ENCODE data around the gene NCAPD2.

The NCAPD2 gene

GRCh38 chr12:6530576-6531260, 36.8 kb downstream of the NCAPD2 start:
- peaks cover 61% of the 10 kb centered on the region for H3K36me3 ChIP-seq (ENCODE audit: control insufficient read depth, insufficient read depth, low read length, severe bottlenecking)

GRCh38 chr12:6532051-6532926, 38.4 kb downstream of the NCAPD2 start:
- Histone ChIP-seq H3K9me3 (ENCODE audit: control insufficient read depth, low read length) (no peaks in the 10 kb centered on the region), H3K27me3 (replicated peaks; ENCODE audit: control insufficient read depth, insufficient read depth, low read length) (no peaks in the 10 kb centered on the region), H3K36me3 (ENCODE audit: control insufficient read depth, insufficient read depth, low read length, severe bottlenecking) (peaks cover 60% of the 10 kb centered on the region), H3K4me3 (ENCODE audit: low read length) (peak overlapping the region; percentile 93), H3K9ac (ENCODE audit: low read length) (peak overlapping the region; percentile 97), H3K4me1 (ENCODE audit: control insufficient read depth, insufficient read depth, low read length) (peaks cover 36% of the 10 kb centered on the region)
- peak; percentile 97 for DNase-seq (ENCODE audit: low read depth)

More at GRCh38 chr12:6530576-6531260, 36.8 kb downstream of the NCAPD2 start:
- Histone ChIP-seq H3K9ac (ENCODE audit: low read length) (peak overlapping the region; percentile 9), H3K4me3 (ENCODE audit: low read length) (no peak overlapping the region), H3K4me1 (ENCODE audit: control insufficient read depth, insufficient read depth, low read length) (peaks cover 21% of the 10 kb centered on the region), H3K9me3 (ENCODE audit: control insufficient read depth, low read length) (no peaks in the 10 kb centered on the region), H3K27me3 (replicated peaks; ENCODE audit: control insufficient read depth, insufficient read depth, low read length) (no peaks in the 10 kb centered on the region)
- no peak for DNase-seq (ENCODE audit: low read depth)

GRCh38 chr12:6532927-6533652, 39.2 kb downstream of the NCAPD2 start:
- Histone ChIP-seq H3K9me3 (ENCODE audit: control insufficient read depth, low read length) (no peaks in the 10 kb centered on the region), H3K4me1 (ENCODE audit: control insufficient read depth, insufficient read depth, low read length) (peaks cover 36% of the 10 kb centered on the region), H3K9ac (ENCODE audit: low read length) (peak overlapping the region; percentile 97), H3K27me3 (replicated peaks; ENCODE audit: control insufficient read depth, insufficient read depth, low read length) (no peaks in the 10 kb centered on the region), H3K36me3 (ENCODE audit: control insufficient read depth, insufficient read depth, low read length, severe bottlenecking) (peaks cover 60% of the 10 kb centered on the region), H3K4me3 (ENCODE audit: low read length) (peak overlapping the region; percentile 93)
- peak; percentile 90 for DNase-seq (ENCODE audit: low read depth)

DNA sequence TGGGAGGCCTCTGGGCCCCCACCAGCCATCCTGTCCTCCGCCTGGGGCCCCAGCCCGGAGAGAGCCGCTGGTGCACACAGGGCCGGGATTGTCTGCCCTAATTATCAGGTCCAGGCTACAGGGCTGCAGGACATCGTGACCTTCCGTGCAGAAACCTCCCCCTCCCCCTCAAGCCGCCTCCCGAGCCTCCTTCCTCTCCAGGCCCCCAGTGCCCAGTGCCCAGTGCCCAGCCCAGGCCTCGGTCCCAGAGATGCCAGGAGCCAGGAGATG, 39.7 kb downstream of the NCAPD2 start:
- Histone ChIP-seq H3K9ac (ENCODE audit: low read length) (peak overlapping the region; percentile 97), H3K9me3 (ENCODE audit: control insufficient read depth, low read length) (no peaks in the 10 kb centered on the region), H3K36me3 (ENCODE audit: control insufficient read depth, insufficient read depth, low read length, severe bottlenecking) (peaks cover 60% of the 10 kb centered on the region), H3K4me1 (ENCODE audit: control insufficient read depth, insufficient read depth, low read length) (peaks cover 36% of the 10 kb centered on the region), H3K4me3 (ENCODE audit: low read length) (peak overlapping the region; percentile 93), H3K27me3 (replicated peaks; ENCODE audit: control insufficient read depth, insufficient read depth, low read length) (no peaks in the 10 kb centered on the region)
- no peak for DNase-seq (ENCODE audit: low read depth)

DNA sequence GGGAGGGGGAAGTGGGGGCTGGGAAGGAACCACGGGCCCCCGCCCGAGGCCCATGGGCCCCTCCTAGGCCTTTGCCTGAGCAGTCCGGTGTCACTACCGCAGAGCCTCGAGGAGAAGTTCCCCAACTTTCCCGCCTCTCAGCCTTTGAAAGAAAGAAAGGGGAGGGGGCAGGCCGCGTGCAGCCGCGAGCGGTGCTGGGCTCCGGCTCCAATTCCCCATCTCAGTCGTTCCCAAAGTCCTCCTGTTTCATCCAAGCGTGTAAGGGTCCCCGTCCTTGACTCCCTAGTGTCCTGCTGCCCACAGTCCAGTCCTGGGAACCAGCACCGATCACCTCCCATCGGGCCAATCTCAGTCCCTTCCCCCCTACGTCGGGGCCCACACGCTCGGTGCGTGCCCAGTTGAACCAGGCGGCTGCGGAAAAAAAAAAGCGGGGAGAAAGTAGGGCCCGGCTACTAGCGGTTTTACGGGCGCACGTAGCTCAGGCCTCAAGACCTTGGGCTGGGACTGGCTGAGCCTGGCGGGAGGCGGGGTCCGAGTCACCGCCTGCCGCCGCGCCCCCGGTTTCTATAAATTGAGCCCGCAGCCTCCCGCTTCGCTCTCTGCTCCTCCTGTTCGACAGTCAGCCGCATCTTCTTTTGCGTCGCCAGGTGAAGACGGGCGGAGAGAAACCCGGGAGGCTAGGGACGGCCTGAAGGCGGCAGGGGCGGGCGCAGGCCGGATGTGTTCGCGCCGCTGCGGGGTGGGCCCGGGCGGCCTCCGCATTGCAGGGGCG, 40.2 kb downstream of the NCAPD2 start, which contains the start of gene GAPDH:
GAPDH (plus strand) TSS at position 595 of the 772 bp plus-strand sequence. CDS start 316 bp downstream, outside the sequence.
- H3K27me3 ChIP-seq (replicated peaks; ENCODE audit: control insufficient read depth, insufficient read depth, low read length) = no peaks in the 10 kb centered on the region
- H3K4me3 ChIP-seq (ENCODE audit: low read length) = peak within 1 kb of the TSS; percentile 93
- peaks cover 36% of the 10 kb centered on the region for H3K4me1 ChIP-seq (ENCODE audit: control insufficient read depth, insufficient read depth, low read length)
- H3K9ac ChIP-seq (ENCODE audit: low read length) = peak within 1 kb of the TSS; percentile 97
- no peaks in the 10 kb centered on the region for H3K9me3 ChIP-seq (ENCODE audit: control insufficient read depth, low read length)
- peaks cover 58% of the 10 kb centered on the region for H3K36me3 ChIP-seq (ENCODE audit: control insufficient read depth, insufficient read depth, low read length, severe bottlenecking)
- peak; percentile 99 for DNase-seq (ENCODE audit: low read depth)

- peaks cover 54% of the 10 kb centered on the region for H3K36me3 ChIP-seq (ENCODE audit: control insufficient read depth, insufficient read depth, low read length, severe bottlenecking)
Observed at GRCh38 chr12:6534695-6534944, 40.7 kb downstream of the NCAPD2 start.

DNA sequence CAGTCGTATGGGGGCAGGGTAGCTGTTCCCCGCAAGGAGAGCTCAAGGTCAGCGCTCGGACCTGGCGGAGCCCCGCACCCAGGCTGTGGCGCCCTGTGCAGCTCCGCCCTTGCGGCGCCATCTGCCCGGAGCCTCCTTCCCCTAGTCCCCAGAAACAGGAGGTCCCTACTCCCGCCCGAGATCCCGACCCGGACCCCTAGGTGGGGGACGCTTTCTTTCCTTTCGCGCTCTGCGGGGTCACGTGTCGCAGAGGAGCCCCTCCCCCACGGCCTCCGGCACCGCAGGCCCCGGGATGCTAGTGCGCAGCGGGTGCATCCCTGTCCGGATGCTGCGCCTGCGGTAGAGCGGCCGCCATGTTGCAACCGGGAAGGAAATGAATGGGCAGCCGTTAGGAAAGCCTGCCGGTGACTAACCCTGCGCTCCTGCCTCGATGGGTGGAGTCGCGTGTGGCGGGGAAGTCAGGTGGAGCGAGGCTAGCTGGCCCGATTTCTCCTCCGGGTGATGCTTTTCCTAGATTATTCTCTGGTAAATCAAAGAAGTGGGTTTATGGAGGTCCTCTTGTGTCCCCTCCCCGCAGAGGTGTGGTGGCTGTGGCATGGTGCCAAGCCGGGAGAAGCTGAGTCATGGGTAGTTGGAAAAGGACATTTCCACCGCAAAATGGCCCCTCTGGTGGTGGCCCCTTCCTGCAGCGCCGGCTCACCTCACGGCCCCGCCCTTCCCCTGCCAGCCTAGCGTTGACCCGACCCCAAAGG, 41.2 kb downstream of the NCAPD2 start:
- peaks cover 41% of the 10 kb centered on the region for H3K4me1 ChIP-seq (ENCODE audit: control insufficient read depth, insufficient read depth, low read length)
- H3K4me3 ChIP-seq (ENCODE audit: low read length) = peak overlapping the region; percentile 93
- no peaks in the 10 kb centered on the region for H3K9me3 ChIP-seq (ENCODE audit: control insufficient read depth, low read length)
- peak overlapping the region; percentile 97 for H3K9ac ChIP-seq (ENCODE audit: low read length)
- peaks cover 53% of the 10 kb centered on the region for H3K36me3 ChIP-seq (ENCODE audit: control insufficient read depth, insufficient read depth, low read length, severe bottlenecking)
- peak; percentile 77 for DNase-seq (ENCODE audit: low read depth)
- no peaks in the 10 kb centered on the region for H3K27me3 ChIP-seq (replicated peaks; ENCODE audit: control insufficient read depth, insufficient read depth, low read length)

More at GRCh38 chr12:6534695-6534944, 40.7 kb downstream of the NCAPD2 start:
- peak overlapping the region; percentile 93 for H3K4me3 ChIP-seq (ENCODE audit: low read length)
- H3K9me3 ChIP-seq (ENCODE audit: control insufficient read depth, low read length) = no peaks in the 10 kb centered on the region
- peak overlapping the region; percentile 97 for H3K9ac ChIP-seq (ENCODE audit: low read length)
- H3K4me1 ChIP-seq (ENCODE audit: control insufficient read depth, insufficient read depth, low read length) = peaks cover 36% of the 10 kb centered on the region
- no peak for DNase-seq (ENCODE audit: low read depth)
- no peaks in the 10 kb centered on the region for H3K27me3 ChIP-seq (replicated peaks; ENCODE audit: control insufficient read depth, insufficient read depth, low read length)

GRCh38 chr12:6535697-6535946, 41.7 kb downstream of the NCAPD2 start:
- H3K36me3 ChIP-seq (ENCODE audit: control insufficient read depth, insufficient read depth, low read length, severe bottlenecking) = peaks cover 48% of the 10 kb centered on the region
- peaks cover 46% of the 10 kb centered on the region for H3K4me1 ChIP-seq (ENCODE audit: control insufficient read depth, insufficient read depth, low read length)
- no peak for DNase-seq (ENCODE audit: low read depth)

DNA sequence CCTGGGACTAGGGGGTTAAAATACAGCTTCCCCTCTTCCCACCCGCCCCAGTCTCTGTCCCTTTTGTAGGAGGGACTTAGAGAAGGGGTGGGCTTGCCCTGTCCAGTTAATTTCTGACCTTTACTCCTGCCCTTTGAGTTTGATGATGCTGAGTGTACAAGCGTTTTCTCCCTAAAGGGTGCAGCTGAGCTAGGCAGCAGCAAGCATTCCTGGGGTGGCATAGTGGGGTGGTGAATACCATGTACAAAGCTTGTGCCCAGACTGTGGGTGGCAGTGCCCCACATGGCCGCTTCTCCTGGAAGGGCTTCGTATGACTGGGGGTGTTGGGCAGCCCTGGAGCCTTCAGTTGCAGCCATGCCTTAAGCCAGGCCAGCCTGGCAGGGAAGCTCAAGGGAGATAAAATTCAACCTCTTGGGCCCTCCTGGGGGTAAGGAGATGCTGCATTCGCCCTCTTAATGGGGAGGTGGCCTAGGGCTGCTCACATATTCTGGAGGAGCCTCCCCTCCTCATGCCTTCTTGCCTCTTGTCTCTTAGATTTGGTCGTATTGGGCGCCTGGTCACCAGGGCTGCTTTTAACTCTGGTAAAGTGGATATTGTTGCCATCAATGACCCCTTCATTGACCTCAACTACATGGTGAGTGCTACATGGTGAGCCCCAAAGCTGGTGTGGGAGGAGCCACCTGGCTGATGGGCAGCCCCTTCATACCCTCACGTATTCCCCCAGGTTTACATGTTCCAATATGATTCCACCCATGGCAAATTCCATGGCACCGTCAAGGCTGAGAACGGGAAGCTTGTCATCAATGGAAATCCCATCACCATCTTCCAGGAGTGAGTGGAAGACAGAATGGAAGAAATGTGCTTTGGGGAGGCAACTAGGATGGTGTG, 42.3 kb downstream of the NCAPD2 start:
- H3K27me3 ChIP-seq (replicated peaks; ENCODE audit: control insufficient read depth, insufficient read depth, low read length) = no peaks in the 10 kb centered on the region
- H3K36me3 ChIP-seq (ENCODE audit: control insufficient read depth, insufficient read depth, low read length, severe bottlenecking) = peaks cover 46% of the 10 kb centered on the region
- H3K9me3 ChIP-seq (ENCODE audit: control insufficient read depth, low read length) = no peaks in the 10 kb centered on the region
- peak overlapping the region; percentile 97 for H3K9ac ChIP-seq (ENCODE audit: low read length)
- H3K4me3 ChIP-seq (ENCODE audit: low read length) = peak overlapping the region; percentile 93
- DNase-seq (ENCODE audit: low read depth) = peak; percentile 19
- H3K4me1 ChIP-seq (ENCODE audit: control insufficient read depth, insufficient read depth, low read length) = peaks cover 52% of the 10 kb centered on the region

More at GRCh38 chr12:6535697-6535946, 41.7 kb downstream of the NCAPD2 start:
- no peaks in the 10 kb centered on the region for H3K9me3 ChIP-seq (ENCODE audit: control insufficient read depth, low read length)
- no peaks in the 10 kb centered on the region for H3K27me3 ChIP-seq (replicated peaks; ENCODE audit: control insufficient read depth, insufficient read depth, low read length)
- peak overlapping the region; percentile 97 for H3K9ac ChIP-seq (ENCODE audit: low read length)
- H3K4me3 ChIP-seq (ENCODE audit: low read length) = peak overlapping the region; percentile 93
